Prostate gland (tissue), 2 donors: ENCODE measurements around the gene CNTF.

Experiments
- POLR2A ChIP-seq: fragments of 450-650 bp; IDR thresholded peaks from one replicate; pipeline ENCODE4 v1.6.1; 2016; ENCODE audit warnings: antibody characterized with exemption, mild to moderate bottlenecking
- TF ChIP-seq, protein P1 (sequence below), 4 experiments: fragments of 200-600 bp in 2 of 4; fragments of 450-650 bp in 2 of 4; sonication (generic) in 2 of 4; IDR thresholded peaks; 1 replicate in 3 of 4; 2 replicates in 1 of 4; pipeline ENCODE4 v1.5.1; 2016 to 2019; ENCODE audit warnings: antibody characterized with exemption in 4 of 4, mild to moderate bottlenecking in 2 of 4, moderate library complexity in 2 of 4

- TF ChIP-seq, protein P1, sequence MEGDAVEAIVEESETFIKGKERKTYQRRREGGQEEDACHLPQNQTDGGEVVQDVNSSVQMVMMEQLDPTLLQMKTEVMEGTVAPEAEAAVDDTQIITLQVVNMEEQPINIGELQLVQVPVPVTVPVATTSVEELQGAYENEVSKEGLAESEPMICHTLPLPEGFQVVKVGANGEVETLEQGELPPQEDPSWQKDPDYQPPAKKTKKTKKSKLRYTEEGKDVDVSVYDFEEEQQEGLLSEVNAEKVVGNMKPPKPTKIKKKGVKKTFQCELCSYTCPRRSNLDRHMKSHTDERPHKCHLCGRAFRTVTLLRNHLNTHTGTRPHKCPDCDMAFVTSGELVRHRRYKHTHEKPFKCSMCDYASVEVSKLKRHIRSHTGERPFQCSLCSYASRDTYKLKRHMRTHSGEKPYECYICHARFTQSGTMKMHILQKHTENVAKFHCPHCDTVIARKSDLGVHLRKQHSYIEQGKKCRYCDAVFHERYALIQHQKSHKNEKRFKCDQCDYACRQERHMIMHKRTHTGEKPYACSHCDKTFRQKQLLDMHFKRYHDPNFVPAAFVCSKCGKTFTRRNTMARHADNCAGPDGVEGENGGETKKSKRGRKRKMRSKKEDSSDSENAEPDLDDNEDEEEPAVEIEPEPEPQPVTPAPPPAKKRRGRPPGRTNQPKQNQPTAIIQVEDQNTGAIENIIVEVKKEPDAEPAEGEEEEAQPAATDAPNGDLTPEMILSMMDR (IDR thresholded peaks at IDR 0.05), result no peak
- TF ChIP-seq POLR2A, result no peak
Observed at GRCh38 chr11:58674609-58675008, 52.1 kb downstream of the CNTF start.
